K562 (cell line): ENCODE data around the gene KLHL29. TPM values are rescaled to one million over a fixed set of nuclear protein-coding genes. Genes with fewer than 3 reads are reported as not detected.

Experiments
- CTBP1 ChIP-seq: fragments of 450-650 bp; IDR thresholded peaks from 2 replicates; pipeline ENCODE4 v1.6.1; 2016; ENCODE audit warnings: borderline replicate concordance
- GABPA ChIP-seq: fragments of 200-800 bp; sonication (Bioruptor generic); conservative IDR thresholded peaks from 2 replicates; pipeline ENCODE4 v1.6.1; 2016; ENCODE audit warnings: low read depth, missing genetic modification characterization, missing compliant biosample characterization
- MAZ ChIP-seq, 2 experiments: fragments of 450-650 bp in 1 of 2; sonication (generic) in 1 of 2; formaldehyde crosslinking; IDR thresholded peaks in 1 of 2; conservative IDR thresholded peaks in 1 of 2; 2 replicates each; pipeline versions ENCODE4 v1.4.0 to v1.5.0; 2020; ENCODE audit warnings: mild to moderate bottlenecking in 1 of 2, missing genetic modification reagents in 1 of 2
- ZNF444 ChIP-seq: fragments of 250-450 bp; sonication (Bioruptor Pico); IDR thresholded peaks from 2 replicates; pipeline ENCODE4 v1.4.0; 2020; ENCODE audit warnings: mild to moderate bottlenecking, moderate library complexity
- polyA plus RNA-seq, 8 experiments: library from polyadenylated mRNA; depleted of rRNA in 4 of 8; stranded (reverse) in 5 of 8; unstranded in 3 of 8; fragments of >200 nt; fragmentation: Nextera tagmentation in 2 of 8; fragmentation: Illumina TruSeq in 1 of 8; extraction: Ambion mirVana in 2 of 8; extraction: Trizol in 1 of 8; gene quantifications; 2 replicates each; pipeline versions ENCODE4 v1.2.1 to v1.2.3, GENCODE V29; 2011 to 2014; ENCODE audit warnings: inconsistent platforms in 1 of 8, missing spikeins in 1 of 8
- total RNA-seq, 7 experiments: library from RNA; depleted of rRNA in 6 of 7; stranded (reverse); fragments of >200 nt in 6 of 7; fragmentation: Illumina TruSeq in 2 of 7; extraction: Trizol in 2 of 7; gene quantifications; 2 replicates each; pipeline versions ENCODE4 v1.2.1 to v1.2.3, GENCODE V29; 2011 to 2021; ENCODE audit warnings: low replicate concordance in 1 of 7
- TF ChIP-seq, protein P1 (sequence below): fragments of 450-650 bp; IDR thresholded peaks from one replicate; pipeline ENCODE4 v1.6.1; 2018; ENCODE audit warnings: mild to moderate bottlenecking, moderate library complexity; ENCODE audit not compliant: partially characterized antibody
- TF ChIP-seq, protein P2 (sequence below): IDR thresholded peaks from 2 replicates; pipeline ENCODE4 v1.6.1; 2011; ENCODE audit warnings: borderline replicate concordance, low read depth, mild to moderate bottlenecking, moderate library complexity, low read length; ENCODE audit not compliant: insufficient read depth, poor library complexity, severe bottlenecking
- TF ChIP-seq, protein P3 (sequence below), 2 experiments: fragments of 450-650 bp; formaldehyde crosslinking in 1 of 2; IDR thresholded peaks; 2 replicates each; pipeline versions ENCODE4 v1.4.0 to v1.6.1; 2014 to 2020; ENCODE audit warnings: mild to moderate bottlenecking in 2 of 2, borderline replicate concordance in 1 of 2, low read depth in 1 of 2
- TF ChIP-seq, protein P4 (sequence below): fragments of 450-650 bp; formaldehyde crosslinking; IDR thresholded peaks from 2 replicates; pipeline ENCODE4 v1.4.0; 2020; ENCODE audit warnings: mild to moderate bottlenecking, moderate library complexity

The KLHL29 gene
- total and polyA plus RNA-seq, 9 of the 15 experiments (the other 6 are each of a cell fraction or from before 2014, with no cell fraction given): 0.03 to 0.31 (median 0.08) TPM; not detected in 1

DNA sequence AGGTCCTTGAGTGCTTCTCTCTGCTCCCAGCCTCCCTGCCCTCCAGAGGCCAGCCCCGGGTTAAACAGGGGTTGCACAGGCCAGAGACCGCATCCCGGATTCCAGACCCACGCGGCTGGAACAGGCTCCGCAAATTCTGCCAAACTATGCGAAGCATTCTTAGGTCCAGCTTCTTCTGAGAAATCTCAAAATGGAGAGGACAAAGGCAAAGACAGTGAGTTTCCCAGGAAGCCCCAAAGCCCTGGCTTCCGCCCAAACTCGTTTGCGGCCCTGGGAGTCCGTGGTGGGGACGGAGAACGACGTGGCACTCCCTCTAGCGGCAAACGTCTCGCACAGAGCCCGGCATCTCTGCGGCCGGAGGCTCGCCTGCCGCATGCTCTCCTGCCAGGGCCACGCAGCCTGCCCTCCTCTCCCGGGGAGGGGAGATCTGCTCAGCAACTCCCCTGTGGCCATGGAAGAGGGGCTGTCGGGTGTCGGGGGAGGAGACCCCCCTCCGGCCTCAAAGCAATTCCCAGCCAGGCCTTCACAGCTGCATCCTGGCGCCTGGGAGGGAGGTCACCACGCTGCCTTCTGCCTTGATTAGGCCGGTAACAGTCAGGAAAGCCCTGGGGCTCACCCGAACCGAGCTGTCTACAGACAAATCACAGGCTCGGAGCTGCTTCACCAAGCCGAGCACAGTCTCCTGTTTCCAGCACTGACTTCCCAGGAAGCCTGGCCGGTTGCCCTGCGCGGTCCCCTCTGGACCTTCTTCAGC lies 33.4 kb upstream of the KLHL29 start (continued):
- TF ChIP-seq, protein P1, sequence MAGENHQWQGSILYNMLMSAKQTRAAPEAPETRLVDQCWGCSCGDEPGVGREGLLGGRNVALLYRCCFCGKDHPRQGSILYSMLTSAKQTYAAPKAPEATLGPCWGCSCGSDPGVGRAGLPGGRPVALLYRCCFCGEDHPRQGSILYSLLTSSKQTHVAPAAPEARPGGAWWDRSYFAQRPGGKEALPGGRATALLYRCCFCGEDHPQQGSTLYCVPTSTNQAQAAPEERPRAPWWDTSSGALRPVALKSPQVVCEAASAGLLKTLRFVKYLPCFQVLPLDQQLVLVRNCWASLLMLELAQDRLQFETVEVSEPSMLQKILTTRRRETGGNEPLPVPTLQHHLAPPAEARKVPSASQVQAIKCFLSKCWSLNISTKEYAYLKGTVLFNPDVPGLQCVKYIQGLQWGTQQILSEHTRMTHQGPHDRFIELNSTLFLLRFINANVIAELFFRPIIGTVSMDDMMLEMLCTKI: no peak
- peak; percentile 38 for TF ChIP-seq GABPA (tag)
- TF ChIP-seq, protein P2, sequence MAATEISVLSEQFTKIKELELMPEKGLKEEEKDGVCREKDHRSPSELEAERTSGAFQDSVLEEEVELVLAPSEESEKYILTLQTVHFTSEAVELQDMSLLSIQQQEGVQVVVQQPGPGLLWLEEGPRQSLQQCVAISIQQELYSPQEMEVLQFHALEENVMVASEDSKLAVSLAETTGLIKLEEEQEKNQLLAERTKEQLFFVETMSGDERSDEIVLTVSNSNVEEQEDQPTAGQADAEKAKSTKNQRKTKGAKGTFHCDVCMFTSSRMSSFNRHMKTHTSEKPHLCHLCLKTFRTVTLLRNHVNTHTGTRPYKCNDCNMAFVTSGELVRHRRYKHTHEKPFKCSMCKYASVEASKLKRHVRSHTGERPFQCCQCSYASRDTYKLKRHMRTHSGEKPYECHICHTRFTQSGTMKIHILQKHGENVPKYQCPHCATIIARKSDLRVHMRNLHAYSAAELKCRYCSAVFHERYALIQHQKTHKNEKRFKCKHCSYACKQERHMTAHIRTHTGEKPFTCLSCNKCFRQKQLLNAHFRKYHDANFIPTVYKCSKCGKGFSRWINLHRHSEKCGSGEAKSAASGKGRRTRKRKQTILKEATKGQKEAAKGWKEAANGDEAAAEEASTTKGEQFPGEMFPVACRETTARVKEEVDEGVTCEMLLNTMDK: peak; percentile 45
- TF ChIP-seq, protein P3, sequence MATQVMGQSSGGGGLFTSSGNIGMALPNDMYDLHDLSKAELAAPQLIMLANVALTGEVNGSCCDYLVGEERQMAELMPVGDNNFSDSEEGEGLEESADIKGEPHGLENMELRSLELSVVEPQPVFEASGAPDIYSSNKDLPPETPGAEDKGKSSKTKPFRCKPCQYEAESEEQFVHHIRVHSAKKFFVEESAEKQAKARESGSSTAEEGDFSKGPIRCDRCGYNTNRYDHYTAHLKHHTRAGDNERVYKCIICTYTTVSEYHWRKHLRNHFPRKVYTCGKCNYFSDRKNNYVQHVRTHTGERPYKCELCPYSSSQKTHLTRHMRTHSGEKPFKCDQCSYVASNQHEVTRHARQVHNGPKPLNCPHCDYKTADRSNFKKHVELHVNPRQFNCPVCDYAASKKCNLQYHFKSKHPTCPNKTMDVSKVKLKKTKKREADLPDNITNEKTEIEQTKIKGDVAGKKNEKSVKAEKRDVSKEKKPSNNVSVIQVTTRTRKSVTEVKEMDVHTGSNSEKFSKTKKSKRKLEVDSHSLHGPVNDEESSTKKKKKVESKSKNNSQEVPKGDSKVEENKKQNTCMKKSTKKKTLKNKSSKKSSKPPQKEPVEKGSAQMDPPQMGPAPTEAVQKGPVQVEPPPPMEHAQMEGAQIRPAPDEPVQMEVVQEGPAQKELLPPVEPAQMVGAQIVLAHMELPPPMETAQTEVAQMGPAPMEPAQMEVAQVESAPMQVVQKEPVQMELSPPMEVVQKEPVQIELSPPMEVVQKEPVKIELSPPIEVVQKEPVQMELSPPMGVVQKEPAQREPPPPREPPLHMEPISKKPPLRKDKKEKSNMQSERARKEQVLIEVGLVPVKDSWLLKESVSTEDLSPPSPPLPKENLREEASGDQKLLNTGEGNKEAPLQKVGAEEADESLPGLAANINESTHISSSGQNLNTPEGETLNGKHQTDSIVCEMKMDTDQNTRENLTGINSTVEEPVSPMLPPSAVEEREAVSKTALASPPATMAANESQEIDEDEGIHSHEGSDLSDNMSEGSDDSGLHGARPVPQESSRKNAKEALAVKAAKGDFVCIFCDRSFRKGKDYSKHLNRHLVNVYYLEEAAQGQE (IDR thresholded peaks at IDR 0.05; ENCODE audit: borderline replicate concordance): peak; percentile 41
- TF ChIP-seq, protein P3 (CRISPR knock-in tag; IDR thresholded peaks at IDR 0.05; ENCODE audit: low read depth): no peak
- TF ChIP-seq CTBP1: 0 out of 2 replicates have a peak, but pooled peaks have one; percentile 28
- TF ChIP-seq, protein P4, sequence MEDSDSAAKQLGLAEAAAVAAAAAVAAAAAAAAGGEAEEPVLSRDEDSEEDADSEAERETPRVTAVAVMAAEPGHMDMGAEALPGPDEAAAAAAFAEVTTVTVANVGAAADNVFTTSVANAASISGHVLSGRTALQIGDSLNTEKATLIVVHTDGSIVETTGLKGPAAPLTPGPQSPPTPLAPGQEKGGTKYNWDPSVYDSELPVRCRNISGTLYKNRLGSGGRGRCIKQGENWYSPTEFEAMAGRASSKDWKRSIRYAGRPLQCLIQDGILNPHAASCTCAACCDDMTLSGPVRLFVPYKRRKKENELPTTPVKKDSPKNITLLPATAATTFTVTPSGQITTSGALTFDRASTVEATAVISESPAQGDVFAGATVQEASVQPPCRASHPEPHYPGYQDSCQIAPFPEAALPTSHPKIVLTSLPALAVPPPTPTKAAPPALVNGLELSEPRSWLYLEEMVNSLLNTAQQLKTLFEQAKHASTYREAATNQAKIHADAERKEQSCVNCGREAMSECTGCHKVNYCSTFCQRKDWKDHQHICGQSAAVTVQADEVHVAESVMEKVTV (CRISPR knock-in tag): peak; percentile 39; the same call in 1 of the 2 replicates
- no peak for TF ChIP-seq ZNF444 (CRISPR knock-in tag)
- peak in 1 of 2 experiments; percentile 30; a peak in 1 of 4 replicates for TF ChIP-seq MAZ (CRISPR knock-in tag; conservative IDR thresholded peaks at IDR 0.05 in 1 of 2, IDR thresholded peaks at IDR 0.05 in 1 of 2)
